22Rv1 (cell line): ENCODE results near the gene CALU.

Source experiments
- H3K27ac ChIP-seq: fragments of 450-650 bp; 2 replicates; pipeline ENCODE4 v1.5.1; 2017
- CTCF ChIP-seq: fragments of 450-650 bp; IDR thresholded peaks from 2 replicates; pipeline ENCODE4 v1.5.1; 2017; ENCODE audit warnings: mild to moderate bottlenecking
- ZFX ChIP-seq: fragments of 450-650 bp; IDR thresholded peaks from 2 replicates; pipeline ENCODE4 v1.6.1; 2017; ENCODE audit warnings: antibody characterized with exemption, borderline replicate concordance

Gene CALU

GRCh38 chr7:128775744-128776474, 36.8 kb downstream of the CALU start, which contains the start of gene OPN1SW:
Gene OPN1SW (minus strand): TSS chr7:128775794. CDS start chr7:128775781, 13 bp downstream.
- TF ChIP-seq ZFX (no peak), CTCF (no peak)
- H3K27ac ChIP-seq, result no peak within 1 kb of the TSS

- no peak for TF ChIP-seq ZFX
- no peak for TF ChIP-seq CTCF
- no peak overlapping the region for H3K27ac ChIP-seq
These were observed 38.3 kb downstream of the CALU start for GRCh38 chr7:128777156-128778123.

- H3K27ac ChIP-seq, result no peak overlapping the region
- TF ChIP-seq CTCF (no peak), ZFX (no peak)
These were observed 39.8 kb downstream of the CALU start for GRCh38 chr7:128778946-128779345.

- no peak overlapping the region for H3K27ac ChIP-seq
- TF ChIP-seq CTCF (no peak), ZFX (no peak)
These were observed 42.0 kb downstream of the CALU start for GRCh38 chr7:128781126-128781525.

GRCh38 chr7:128781851-128782250, 42.7 kb downstream of the CALU start:
- H3K27ac ChIP-seq, result no peak overlapping the region
- TF ChIP-seq CTCF, result no peak
- no peak for TF ChIP-seq ZFX

- TF ChIP-seq CTCF, result no peak
- no peak for TF ChIP-seq ZFX
- H3K27ac ChIP-seq, result no peak overlapping the region
These were observed 44.1 kb downstream of the CALU start for GRCh38 chr7:128783143-128783861.
